OCI-LY1 (cell line): ENCODE measurements around the gene CMTM5.

ENCODE experiments used
- H2AFZ ChIP-seq: fragments of 200-600 bp; sonication (generic), shearing (Covaris generic); 2 replicates; pipeline ENCODE4 v1.6.0; 2014; ENCODE audit warnings: antibody characterized with exemption, mild to moderate bottlenecking, low read length
- H3F3A ChIP-seq: fragments of 200-600 bp; sonication (generic), shearing (Covaris generic); 2 replicates; pipeline ENCODE4 v1.6.0; 2014; ENCODE audit warnings: mild to moderate bottlenecking, antibody characterized with exemption, low read length, moderate library complexity; ENCODE audit not compliant: insufficient read depth
- H3K27ac ChIP-seq: fragments of 200-600 bp; sonication (generic); 2 replicates; pipeline ENCODE4 v1.5.1; 2014; ENCODE audit warnings: low read length, mixed run types, mild to moderate bottlenecking, low read depth; ENCODE audit not compliant: poor library complexity, severe bottlenecking
- H3K27me3 ChIP-seq: fragments of 200-600 bp; sonication (generic); 2 replicates; pipeline ENCODE4 v1.6.0; 2014; ENCODE audit warnings: antibody characterized with exemption, mild to moderate bottlenecking, low read length, moderate library complexity; ENCODE audit not compliant: insufficient read depth
- H3K36me3 ChIP-seq: fragments of 200-600 bp; sonication (generic); 2 replicates; pipeline ENCODE4 v1.6.1; 2014; ENCODE audit warnings: mild to moderate bottlenecking, antibody characterized with exemption, low read length, moderate library complexity, mixed read lengths; ENCODE audit not compliant: insufficient read depth
- H3K4me1 ChIP-seq: fragments of 200-600 bp; sonication (generic); 2 replicates; pipeline ENCODE4 v1.5.1; 2014; ENCODE audit warnings: mild to moderate bottlenecking, low read length, moderate library complexity; ENCODE audit not compliant: insufficient read depth, severe bottlenecking
- H3K4me2 ChIP-seq: fragments of 200-600 bp; sonication (generic), shearing (Covaris generic); 2 replicates; pipeline ENCODE4 v1.6.1; 2014; ENCODE audit warnings: low read length
- H3K4me3 ChIP-seq: fragments of 200-600 bp; sonication (generic); 2 replicates; pipeline ENCODE4 v1.5.1; 2014; ENCODE audit warnings: low read length, low read depth, mild to moderate bottlenecking, mixed read lengths; ENCODE audit not compliant: poor library complexity, severe bottlenecking
- H3K79me2 ChIP-seq: fragments of 200-600 bp; shearing (Covaris generic); 2 replicates; pipeline ENCODE4 v1.6.1; 2016; ENCODE audit warnings: mixed run types, low read length, mixed read lengths; ENCODE audit not compliant: insufficient read depth
- H3K9ac ChIP-seq: fragments of 200-600 bp; sonication (generic), shearing (Covaris generic); 2 replicates; pipeline ENCODE4 v1.6.1; 2014; ENCODE audit warnings: mild to moderate bottlenecking, low read length, mixed read lengths
- H3K9me2 ChIP-seq: fragments of 200-600 bp; sonication (generic), shearing (Covaris generic); 2 replicates; pipeline ENCODE4 v1.6.1; 2014; ENCODE audit warnings: low read depth, mild to moderate bottlenecking, low read length, mixed read lengths
- H3K9me3 ChIP-seq: fragments of 200-600 bp; shearing (Covaris generic); 2 replicates; pipeline ENCODE4 v1.6.1; 2014; ENCODE audit warnings: low read length, mixed read lengths
- H4K20me1 ChIP-seq: fragments of 200-600 bp; sonication (generic), shearing (Covaris generic); 2 replicates; pipeline ENCODE4 v1.6.0; 2016; ENCODE audit warnings: mild to moderate bottlenecking, low read length; ENCODE audit not compliant: insufficient read depth
- CTCF ChIP-seq: fragments of 200-600 bp; sonication (generic), shearing (Covaris generic); IDR thresholded peaks from 2 replicates; pipeline ENCODE4 v1.5.1; 2017; ENCODE audit warnings: mild to moderate bottlenecking, antibody characterized with exemption, low read length, moderate library complexity, mixed read lengths
- EZH2 ChIP-seq: fragments of 200-600 bp; sonication (generic), shearing (Covaris generic); IDR thresholded peaks from 2 replicates; pipeline ENCODE4 v1.8.0; 2017; ENCODE audit warnings: borderline replicate concordance, mixed run types, mild to moderate bottlenecking, antibody characterized with exemption, low read length, moderate library complexity, mixed read lengths

CMTM5 gene

GRCh38 chr14:23407516-23408306 is 30.9 kb downstream of the CMTM5 start, which contains the start of gene MYH6:
Gene MYH6 (minus strand): TSS chr14:23408273. CDS start chr14:23407223, 1,050 bp downstream.
- Histone ChIP-seq H3K36me3 (no peaks in the 10 kb centered on the region), H3K4me3 (no peak within 1 kb of the TSS), H3K27ac (no peak within 1 kb of the TSS), H3K27me3 (peaks cover 9% of the 10 kb centered on the region; the same call in 1 of the 2 replicates), H3K4me1 (no peaks in the 10 kb centered on the region), H4K20me1 (no peaks in the 10 kb centered on the region), H3K9ac (no peak within 1 kb of the TSS), H3F3A (no peaks in the 10 kb centered on the region), H3K79me2 (no peaks in the 10 kb centered on the region), H3K4me2 (no peak within 1 kb of the TSS), H3K9me2 (no peaks in the 10 kb centered on the region), H2AFZ (no peak within 1 kb of the TSS), H3K9me3 (no peaks in the 10 kb centered on the region)
- TF ChIP-seq CTCF, result no peak
- TF ChIP-seq EZH2, result no peak

GRCh38 chr14:23408307-23408630 is 31.4 kb downstream of the CMTM5 start:
- Histone ChIP-seq H2AFZ (no peak overlapping the region), H4K20me1 (no peaks in the 10 kb centered on the region), H3K9me2 (no peaks in the 10 kb centered on the region), H3K79me2 (no peaks in the 10 kb centered on the region), H3K4me2 (no peak overlapping the region), H3K9me3 (no peaks in the 10 kb centered on the region), H3K36me3 (no peaks in the 10 kb centered on the region), H3K4me3 (no peak overlapping the region), H3K27ac (no peak overlapping the region), H3K9ac (no peak overlapping the region), H3K4me1 (no peaks in the 10 kb centered on the region), H3K27me3 (peaks cover 9% of the 10 kb centered on the region; the same call in 1 of the 2 replicates), H3F3A (no peaks in the 10 kb centered on the region)
- TF ChIP-seq CTCF (no peak), EZH2 (no peak)

GRCh38 chr14:23409475-23409874 is 32.6 kb downstream of the CMTM5 start:
- no peaks in the 10 kb centered on the region for H3K79me2 ChIP-seq
- H4K20me1 ChIP-seq, result no peaks in the 10 kb centered on the region
- H3K27me3 ChIP-seq, result peaks cover 9% of the 10 kb centered on the region; the same call in 1 of the 2 replicates
- H3K4me3 ChIP-seq, result no peak overlapping the region
- TF ChIP-seq EZH2, result no peak
- no peak for TF ChIP-seq CTCF
- H3K36me3 ChIP-seq, result no peaks in the 10 kb centered on the region
- no peaks in the 10 kb centered on the region for H3F3A ChIP-seq
- no peaks in the 10 kb centered on the region for H3K9me2 ChIP-seq
- no peaks in the 10 kb centered on the region for H3K4me1 ChIP-seq
- H3K27ac ChIP-seq, result no peak overlapping the region
- H3K9me3 ChIP-seq, result no peaks in the 10 kb centered on the region
- H3K4me2 ChIP-seq, result no peak overlapping the region
- no peak overlapping the region for H2AFZ ChIP-seq
- no peak overlapping the region for H3K9ac ChIP-seq
